Endometrial microvascular endothelial cells (primary cell): Measurements from ENCODE around the gene PCDHA1. TPM values are rescaled to one million over a fixed set of nuclear protein-coding genes. Genes with fewer than 3 reads are reported as not detected.

ENCODE experiments used
- in situ Hi-C: cut with HindIII; loops from 2 replicates; pipeline ENCODE4 v1.10.0; 2017; ENCODE audit warnings: low sequenced_read_pairs, low pct_unique_long_range_greater_than_20kb; ENCODE audit errors: inconsistent ontology term
- total RNA-seq: library from RNA; depleted of rRNA; stranded (reverse); fragments of >200 nt; gene quantifications from one replicate; pipeline ENCODE4 v1.2.3, GENCODE V29; 2015; ENCODE audit errors: inconsistent ontology term

The PCDHA1 gene
- total RNA-seq, 1 donor from 2014 or later: not detected

- in situ Hi-C loops: no loop called here
Observed at GRCh38 chr5:140881889-140882590, 96.1 kb downstream of the PCDHA1 start, which contains the start of gene PCDHA13. Gene PCDHA13, plus strand, starts transcription at chr5:140882124. Its CDS starts 145 bp downstream, at chr5:140882269.

GRCh38 chr5:140882591-140882899 is 96.6 kb downstream of the PCDHA1 start:
- in situ Hi-C loops: no loop called here

DNA sequence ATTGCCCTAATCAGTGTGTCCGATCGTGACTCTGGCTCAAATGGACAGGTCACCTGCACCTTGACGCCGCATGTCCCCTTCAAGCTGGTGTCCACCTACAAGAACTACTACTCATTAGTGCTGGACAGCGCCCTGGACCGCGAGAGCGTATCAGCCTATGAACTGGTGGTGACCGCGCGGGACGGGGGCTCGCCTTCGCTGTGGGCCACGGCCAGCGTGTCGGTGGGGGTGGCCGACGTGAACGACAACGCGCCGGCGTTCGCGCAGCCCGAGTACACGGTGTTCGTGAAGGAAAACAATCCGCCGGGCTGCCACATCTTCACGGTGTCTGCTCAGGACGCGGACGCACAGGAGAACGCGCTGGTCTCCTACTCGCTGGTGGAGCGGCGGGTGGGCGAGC is 97.4 kb downstream of the PCDHA1 start:
- in situ Hi-C loops: no loop called here

GRCh38 chr5:140883927-140884697 is 98.2 kb downstream of the PCDHA1 start:
- in situ Hi-C loops: no loop called here

- in situ Hi-C loops: no loop called here
Observed at GRCh38 chr5:140916325-140916724, 130.4 kb downstream of the PCDHA1 start.

GRCh38 chr5:140923601-140924000 is 137.7 kb downstream of the PCDHA1 start:
- in situ Hi-C loops: no loop called here

- in situ Hi-C loops: no loop called here
Observed at GRCh38 chr5:140925806-140926442, 140.0 kb downstream of the PCDHA1 start, which contains the start of gene PCDHAC1. Gene PCDHAC1, plus strand, starts transcription at chr5:140926299. Its CDS starts 594 bp downstream, at chr5:140926893.

GRCh38 chr5:140926443-140927227 is 140.7 kb downstream of the PCDHA1 start:
- in situ Hi-C loops: no loop called here

GRCh38 chr5:140927228-140927573 is 141.3 kb downstream of the PCDHA1 start:
- in situ Hi-C loops: no loop called here

DNA sequence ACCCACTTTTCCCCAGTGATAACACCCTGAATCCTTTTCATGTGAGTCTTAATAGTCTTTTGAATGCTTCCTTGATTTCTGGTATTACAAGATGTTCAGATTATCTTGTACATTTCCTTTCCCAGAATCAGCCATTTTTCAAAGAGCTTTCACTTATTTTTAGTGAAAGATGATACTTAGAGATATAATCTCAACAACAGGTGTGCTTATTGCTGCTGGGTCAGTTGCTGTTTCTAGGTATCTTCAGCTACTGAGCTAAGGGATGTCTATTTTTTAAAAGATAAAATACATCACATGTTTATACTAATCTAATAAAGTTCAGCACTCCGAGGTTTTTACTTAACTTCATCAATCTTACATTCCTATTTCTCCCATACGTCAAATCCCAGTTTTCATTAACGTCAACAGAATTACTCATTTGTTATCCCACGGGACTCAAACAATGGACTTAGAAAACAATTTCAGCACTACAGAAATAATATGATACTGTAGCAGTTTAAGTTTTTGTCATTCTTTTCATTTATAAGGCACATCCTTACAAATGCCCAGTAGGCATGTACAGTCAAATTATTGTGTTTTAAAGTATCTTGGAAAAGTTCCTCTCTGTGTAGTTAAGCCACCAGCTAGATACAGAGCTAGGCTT is 149.1 kb downstream of the PCDHA1 start:
- in situ Hi-C loops: no loop called here

GRCh38 chr5:140946578-140946977 is 160.6 kb downstream of the PCDHA1 start:
- in situ Hi-C loops: no loop called here

- in situ Hi-C loops: no loop called here
Observed at GRCh38 chr5:140951636-140952035, 165.7 kb downstream of the PCDHA1 start.

DNA sequence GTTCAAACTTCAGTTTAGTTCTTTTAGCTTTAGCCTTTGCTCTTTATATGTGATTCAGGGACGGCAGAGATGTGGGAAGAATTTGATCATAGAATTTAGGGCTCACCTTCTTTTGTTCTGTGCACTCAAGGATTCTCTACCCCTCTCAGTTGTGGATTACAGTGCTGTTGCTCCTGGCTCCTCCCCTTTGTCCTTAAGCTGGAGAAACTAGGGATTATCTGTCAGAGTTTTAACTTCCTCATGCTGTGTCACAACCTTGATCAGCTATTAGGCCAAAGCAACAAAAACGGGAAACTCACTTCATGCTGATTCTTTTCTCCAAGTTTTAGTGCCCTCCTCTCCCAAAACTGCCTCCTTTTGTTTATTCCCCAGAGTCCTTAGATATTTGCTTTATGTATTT is 167.3 kb downstream of the PCDHA1 start:
- in situ Hi-C loops: no loop called here

DNA sequence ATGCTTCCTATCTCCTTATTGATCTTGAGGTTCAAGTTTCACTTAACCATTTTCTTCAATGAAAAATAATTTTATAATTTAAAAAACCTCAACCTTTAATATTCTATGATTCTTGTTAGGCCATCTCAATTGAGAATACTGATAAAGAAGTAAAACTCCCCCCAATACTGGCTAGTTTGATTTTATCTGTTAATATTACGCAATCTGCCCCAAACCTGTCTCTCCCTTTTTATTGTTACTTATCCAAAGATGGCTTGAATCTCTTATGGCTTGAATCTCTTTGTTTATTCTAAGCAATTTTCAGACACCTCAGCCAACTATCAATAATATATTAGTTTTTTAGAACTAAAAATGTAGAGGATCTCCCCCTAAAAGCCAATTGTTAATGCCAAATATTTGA is 176.2 kb downstream of the PCDHA1 start:
- in situ Hi-C loops: no loop called here

- in situ Hi-C loops: no loop called here
Observed at GRCh38 chr5:140964356-140964755, 178.4 kb downstream of the PCDHA1 start.

DNA sequence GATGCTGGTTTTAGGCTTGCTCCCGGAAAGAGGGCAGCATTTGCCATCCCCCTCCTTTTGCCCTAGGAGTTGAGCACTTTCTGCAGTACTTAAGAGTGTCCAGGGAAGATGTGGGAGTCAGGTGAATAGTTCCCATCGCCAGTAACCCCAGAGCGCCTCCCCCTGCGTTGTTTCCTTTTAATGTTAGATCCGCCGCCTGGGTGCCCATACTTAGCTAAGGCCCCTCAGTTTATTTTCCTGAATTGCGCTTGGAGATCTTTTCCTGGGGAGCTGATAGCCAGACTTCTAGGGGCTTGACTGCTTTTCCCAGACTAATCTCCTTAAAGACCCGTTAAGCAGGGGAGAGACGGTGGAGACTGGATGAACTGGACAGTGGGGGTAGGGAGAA is 180.0 kb downstream of the PCDHA1 start:
- in situ Hi-C loops: no loop called here

DNA sequence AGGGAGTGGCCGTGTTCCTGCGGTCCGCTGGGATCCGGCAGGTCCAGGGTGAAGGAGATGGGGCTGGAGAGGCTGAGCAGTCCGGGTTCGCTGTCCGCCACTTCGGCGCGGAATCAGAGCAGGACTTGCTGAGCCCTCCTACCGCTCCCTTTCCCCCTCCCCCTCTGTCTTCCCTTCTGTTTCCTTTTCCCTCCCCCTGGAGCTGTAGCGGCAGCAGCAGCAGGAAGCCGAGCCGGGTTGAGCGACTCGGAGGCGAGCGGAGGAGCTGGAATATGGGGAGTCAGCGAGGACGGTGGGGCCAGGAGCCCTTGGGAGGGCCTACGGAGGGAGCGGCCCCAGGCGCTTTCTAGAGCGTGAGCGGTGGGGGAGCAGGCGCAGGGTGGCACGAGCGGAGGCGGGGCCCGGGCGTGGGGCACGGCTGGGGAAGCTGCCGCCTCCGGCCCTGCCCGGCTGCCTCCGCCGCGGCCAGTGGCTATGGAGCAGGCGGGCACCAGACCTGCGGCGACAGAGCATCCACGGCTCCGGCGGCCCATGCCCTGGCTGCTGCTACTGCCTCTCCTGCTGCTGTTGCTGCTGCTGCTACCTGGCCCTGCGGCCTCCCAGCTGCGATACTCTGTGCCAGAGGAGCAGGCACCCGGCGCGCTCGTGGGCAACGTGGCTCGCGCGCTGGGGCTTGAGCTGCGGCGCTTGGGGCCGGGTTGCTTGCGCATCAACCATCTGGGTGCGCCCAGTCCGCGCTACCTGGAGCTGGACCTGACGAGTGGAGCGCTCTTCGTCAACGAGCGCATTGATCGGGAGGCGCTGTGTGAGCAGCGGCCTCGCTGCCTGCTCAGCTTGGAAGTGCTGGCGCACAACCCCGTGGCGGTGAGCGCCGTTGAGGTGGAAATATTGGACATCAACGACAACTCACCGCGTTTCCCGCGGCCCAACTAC is 180.6 kb downstream of the PCDHA1 start, which contains the start of gene PCDHAC2:
PCDHAC2 (plus strand) TSS at position 184 of the 933 bp plus-strand sequence; CDS start at position 475, 291 bp downstream.
- in situ Hi-C loops: no loop called here
